ENCODE results near the gene CA5A. TPM values are rescaled to one million over a fixed set of nuclear protein-coding genes. Genes with fewer than 3 reads are reported as not detected.

Gene CA5A
- total and polyA plus RNA-seq, 2 of the 13 experiments (the other 11 are each of a cell fraction or from before 2014, with no cell fraction given), result 66.8 to 106 TPM

DNA sequence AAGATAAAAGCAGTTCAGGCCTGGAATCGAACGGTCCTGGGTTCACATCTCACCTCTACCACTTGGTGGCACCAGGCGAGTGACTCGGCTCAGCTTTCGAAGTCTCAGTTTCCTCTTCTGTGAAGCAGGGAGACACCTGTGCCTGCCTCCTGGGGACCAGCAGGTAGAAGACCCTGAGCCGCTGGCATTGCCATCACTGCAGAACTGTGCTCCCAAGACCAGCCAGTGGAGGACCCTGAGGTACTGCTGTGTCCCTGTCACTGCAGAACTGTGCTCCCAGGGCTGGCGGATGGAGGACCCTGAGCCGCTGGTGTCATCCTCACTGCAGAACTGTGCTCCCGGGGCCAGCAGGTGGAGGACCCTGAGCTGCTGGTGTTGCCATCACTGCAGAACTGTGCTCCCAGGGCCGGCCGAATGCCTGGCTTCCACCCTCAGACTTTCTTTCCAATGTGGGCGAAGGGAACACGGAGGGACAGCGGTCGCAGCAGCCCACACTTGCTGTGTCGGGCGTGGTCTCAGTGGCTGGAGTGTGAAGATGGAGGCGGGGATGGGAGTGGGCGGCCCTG, 58.3 kb downstream of the CA5A start (continued):
- TF ChIP-seq ZNF292 (CRISPR knock-in tag; IDR thresholded peaks at IDR 0.05; ENCODE audit: borderline replicate concordance, low read depth) (0 out of 2 replicates have a peak, but pooled peaks have one; percentile 38), ZNF598 (CRISPR knock-in tag; IDR thresholded peaks at IDR 0.05; ENCODE audit: borderline replicate concordance) (0 out of 2 replicates have a peak, but pooled peaks have one; percentile 76), TBX2 (CRISPR knock-in tag; IDR thresholded peaks at IDR 0.05; ENCODE audit: borderline replicate concordance) (peak; percentile 49; the same call in 1 of the 2 replicates), ZBTB38 (CRISPR knock-in tag; IDR thresholded peaks at IDR 0.05) (peak; percentile 86), ZNF282 (IDR thresholded peaks at IDR 0.05; ENCODE audit: partially characterized antibody) (no peak), AGO1 (IDR thresholded peaks at IDR 0.05; ENCODE audit: low read depth, low read length, poor library complexity, severe bottlenecking) (no peak), GATA4 (IDR thresholded peaks at IDR 0.05; ENCODE audit: borderline replicate concordance, low read depth) (no peak), BCL6 (CRISPR knock-in tag; IDR thresholded peaks at IDR 0.05) (no peak), ZSCAN31 (CRISPR knock-in tag; IDR thresholded peaks at IDR 0.05; ENCODE audit: low read depth) (no peak), STAG1 (CRISPR knock-in tag; IDR thresholded peaks at IDR 0.05) (peak; percentile 59), PAWR (CRISPR knock-in tag; IDR thresholded peaks at IDR 0.05; ENCODE audit: borderline replicate concordance) (no peak), ZNF788 (CRISPR knock-in tag; IDR thresholded peaks at IDR 0.05; ENCODE audit: borderline replicate concordance) (peak; percentile 61; the same call in 1 of the 2 replicates)
- TF ChIP-seq, protein P1, sequence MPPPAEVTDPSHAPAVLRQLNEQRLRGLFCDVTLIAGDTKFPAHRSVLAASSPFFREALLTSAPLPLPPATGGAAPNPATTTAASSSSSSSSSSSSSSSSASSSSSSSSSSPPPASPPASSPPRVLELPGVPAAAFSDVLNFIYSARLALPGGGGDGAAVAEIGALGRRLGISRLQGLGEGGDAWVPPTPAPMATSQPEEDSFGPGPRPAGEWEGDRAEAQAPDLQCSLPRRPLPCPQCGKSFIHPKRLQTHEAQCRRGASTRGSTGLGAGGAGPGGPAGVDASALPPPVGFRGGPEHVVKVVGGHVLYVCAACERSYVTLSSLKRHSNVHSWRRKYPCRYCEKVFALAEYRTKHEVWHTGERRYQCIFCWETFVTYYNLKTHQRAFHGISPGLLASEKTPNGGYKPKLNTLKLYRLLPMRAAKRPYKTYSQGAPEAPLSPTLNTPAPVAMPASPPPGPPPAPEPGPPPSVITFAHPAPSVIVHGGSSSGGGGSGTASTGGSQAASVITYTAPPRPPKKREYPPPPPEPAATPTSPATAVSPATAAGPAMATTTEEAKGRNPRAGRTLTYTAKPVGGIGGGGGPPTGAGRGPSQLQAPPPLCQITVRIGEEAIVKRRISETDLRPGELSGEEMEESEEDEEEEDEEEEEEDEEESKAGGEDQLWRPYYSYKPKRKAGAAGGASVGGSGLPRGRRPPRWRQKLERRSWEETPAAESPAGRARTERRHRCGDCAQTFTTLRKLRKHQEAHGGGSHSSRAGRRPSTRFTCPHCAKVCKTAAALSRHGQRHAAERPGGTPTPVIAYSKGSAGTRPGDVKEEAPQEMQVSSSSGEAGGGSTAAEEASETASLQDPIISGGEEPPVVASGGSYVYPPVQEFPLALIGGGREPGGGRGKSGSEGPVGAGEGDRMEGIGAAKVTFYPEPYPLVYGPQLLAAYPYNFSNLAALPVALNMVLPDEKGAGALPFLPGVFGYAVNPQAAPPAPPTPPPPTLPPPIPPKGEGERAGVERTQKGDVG (CRISPR knock-in tag; IDR thresholded peaks at IDR 0.05; ENCODE audit: borderline replicate concordance), result peak; percentile 26; the same call in 1 of the 2 replicates
- TF ChIP-seq, protein P2, sequence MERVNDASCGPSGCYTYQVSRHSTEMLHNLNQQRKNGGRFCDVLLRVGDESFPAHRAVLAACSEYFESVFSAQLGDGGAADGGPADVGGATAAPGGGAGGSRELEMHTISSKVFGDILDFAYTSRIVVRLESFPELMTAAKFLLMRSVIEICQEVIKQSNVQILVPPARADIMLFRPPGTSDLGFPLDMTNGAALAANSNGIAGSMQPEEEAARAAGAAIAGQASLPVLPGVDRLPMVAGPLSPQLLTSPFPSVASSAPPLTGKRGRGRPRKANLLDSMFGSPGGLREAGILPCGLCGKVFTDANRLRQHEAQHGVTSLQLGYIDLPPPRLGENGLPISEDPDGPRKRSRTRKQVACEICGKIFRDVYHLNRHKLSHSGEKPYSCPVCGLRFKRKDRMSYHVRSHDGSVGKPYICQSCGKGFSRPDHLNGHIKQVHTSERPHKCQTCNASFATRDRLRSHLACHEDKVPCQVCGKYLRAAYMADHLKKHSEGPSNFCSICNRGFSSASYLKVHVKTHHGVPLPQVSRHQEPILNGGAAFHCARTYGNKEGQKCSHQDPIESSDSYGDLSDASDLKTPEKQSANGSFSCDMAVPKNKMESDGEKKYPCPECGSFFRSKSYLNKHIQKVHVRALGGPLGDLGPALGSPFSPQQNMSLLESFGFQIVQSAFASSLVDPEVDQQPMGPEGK (CRISPR knock-in tag; IDR thresholded peaks at IDR 0.05), result 0 out of 2 replicates have a peak, but pooled peaks have one; percentile 1
- TF ChIP-seq, protein P3, sequence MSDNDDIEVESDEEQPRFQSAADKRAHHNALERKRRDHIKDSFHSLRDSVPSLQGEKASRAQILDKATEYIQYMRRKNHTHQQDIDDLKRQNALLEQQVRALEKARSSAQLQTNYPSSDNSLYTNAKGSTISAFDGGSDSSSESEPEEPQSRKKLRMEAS (IDR thresholded peaks at IDR 0.05), result 0 out of 2 replicates have a peak, but pooled peaks have one; percentile 24
- TF ChIP-seq, protein P4, sequence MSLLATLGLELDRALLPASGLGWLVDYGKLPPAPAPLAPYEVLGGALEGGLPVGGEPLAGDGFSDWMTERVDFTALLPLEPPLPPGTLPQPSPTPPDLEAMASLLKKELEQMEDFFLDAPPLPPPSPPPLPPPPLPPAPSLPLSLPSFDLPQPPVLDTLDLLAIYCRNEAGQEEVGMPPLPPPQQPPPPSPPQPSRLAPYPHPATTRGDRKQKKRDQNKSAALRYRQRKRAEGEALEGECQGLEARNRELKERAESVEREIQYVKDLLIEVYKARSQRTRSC (CRISPR knock-in tag; IDR thresholded peaks at IDR 0.05; ENCODE audit: low read depth), result no peak
- TF ChIP-seq, protein P5, sequence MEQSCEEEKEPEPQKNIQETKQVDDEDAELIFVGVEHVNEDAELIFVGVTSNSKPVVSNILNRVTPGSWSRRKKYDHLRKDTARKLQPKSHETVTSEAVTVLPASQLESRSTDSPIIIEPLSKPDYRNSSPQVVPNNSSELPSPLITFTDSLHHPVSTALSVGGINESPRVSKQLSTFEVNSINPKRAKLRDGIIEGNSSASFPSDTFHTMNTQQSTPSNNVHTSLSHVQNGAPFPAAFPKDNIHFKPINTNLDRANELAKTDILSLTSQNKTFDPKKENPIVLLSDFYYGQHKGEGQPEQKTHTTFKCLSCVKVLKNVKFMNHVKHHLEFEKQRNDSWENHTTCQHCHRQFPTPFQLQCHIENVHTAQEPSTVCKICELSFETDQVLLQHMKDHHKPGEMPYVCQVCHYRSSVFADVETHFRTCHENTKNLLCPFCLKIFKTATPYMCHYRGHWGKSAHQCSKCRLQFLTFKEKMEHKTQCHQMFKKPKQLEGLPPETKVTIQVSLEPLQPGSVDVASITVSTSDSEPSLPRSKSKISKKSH (CRISPR knock-in tag; IDR thresholded peaks at IDR 0.05; ENCODE audit: borderline replicate concordance), result peak; percentile 23; the same call in 1 of the 2 replicates
- TF ChIP-seq, protein P6, sequence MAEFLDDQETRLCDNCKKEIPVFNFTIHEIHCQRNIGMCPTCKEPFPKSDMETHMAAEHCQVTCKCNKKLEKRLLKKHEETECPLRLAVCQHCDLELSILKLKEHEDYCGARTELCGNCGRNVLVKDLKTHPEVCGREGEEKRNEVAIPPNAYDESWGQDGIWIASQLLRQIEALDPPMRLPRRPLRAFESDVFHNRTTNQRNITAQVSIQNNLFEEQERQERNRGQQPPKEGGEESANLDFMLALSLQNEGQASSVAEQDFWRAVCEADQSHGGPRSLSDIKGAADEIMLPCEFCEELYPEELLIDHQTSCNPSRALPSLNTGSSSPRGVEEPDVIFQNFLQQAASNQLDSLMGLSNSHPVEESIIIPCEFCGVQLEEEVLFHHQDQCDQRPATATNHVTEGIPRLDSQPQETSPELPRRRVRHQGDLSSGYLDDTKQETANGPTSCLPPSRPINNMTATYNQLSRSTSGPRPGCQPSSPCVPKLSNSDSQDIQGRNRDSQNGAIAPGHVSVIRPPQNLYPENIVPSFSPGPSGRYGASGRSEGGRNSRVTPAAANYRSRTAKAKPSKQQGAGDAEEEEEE (CRISPR knock-in tag; IDR thresholded peaks at IDR 0.05; ENCODE audit: borderline replicate concordance), result 0 out of 2 replicates have a peak, but pooled peaks have one; percentile 39
